ENCODE measurements around the gene PGA3. TPM values are rescaled to one million over a fixed set of nuclear protein-coding genes. Genes with fewer than 3 reads are reported as not detected.

Gene PGA3
- total RNA-seq, 2 donors from 2014 or later = 0.77 TPM; not detected in 1

- no peak overlapping the region for H3K4me3 ChIP-seq
- intact Hi-C loops (cut with DNase I) = no loop called here
- H3K4me1 ChIP-seq (replicated peaks) = no peaks in the 10 kb centered on the region
- no peak for DNase-seq (ENCODE audit: low spot score)
- H3K27ac ChIP-seq = no peak overlapping the region
- H3K36me3 ChIP-seq = no peaks in the 10 kb centered on the region
- H3K9me3 ChIP-seq = no peaks in the 10 kb centered on the region
- no peaks in the 10 kb centered on the region for H3K27me3 ChIP-seq (replicated peaks; ENCODE audit: insufficient read depth)
- TF ChIP-seq POLR2AphosphoS5 (IDR thresholded peaks at IDR 0.05) = no peak
- no peak for TF ChIP-seq CTCF (IDR thresholded peaks at IDR 0.05)
- TF ChIP-seq POLR2A (IDR thresholded peaks at IDR 0.05) = no peak
- WGBS = 30% methylated on average over 12 of the region's 12 CpGs
Measured at GRCh38 chr11:61193596-61193995, 9.7 kb upstream of the PGA3 start.

GRCh38 chr11:61194169-61194671 lies 9.1 kb upstream of the PGA3 start:
- Histone ChIP-seq H3K27me3 (replicated peaks; ENCODE audit: insufficient read depth) (no peaks in the 10 kb centered on the region), H3K4me3 (no peak overlapping the region), H3K36me3 (no peaks in the 10 kb centered on the region), H3K27ac (no peak overlapping the region), H3K9me3 (no peaks in the 10 kb centered on the region), H3K4me1 (replicated peaks) (no peaks in the 10 kb centered on the region)
- no peak for TF ChIP-seq POLR2A (IDR thresholded peaks at IDR 0.05)
- no peak for TF ChIP-seq POLR2AphosphoS5 (IDR thresholded peaks at IDR 0.05)
- DNase-seq (ENCODE audit: low spot score) = no peak
- WGBS = 66% methylated on average over 12 of the region's 12 CpGs
- intact Hi-C loops (cut with DNase I) = no loop called here

- H3K9me3 ChIP-seq = no peaks in the 10 kb centered on the region
- intact Hi-C loops (cut with DNase I) = no loop called here
- H3K36me3 ChIP-seq = no peaks in the 10 kb centered on the region
- no peaks in the 10 kb centered on the region for H3K27me3 ChIP-seq (replicated peaks; ENCODE audit: insufficient read depth)
- no peak for DNase-seq (ENCODE audit: low spot score)
- no peak overlapping the region for H3K27ac ChIP-seq
- no peaks in the 10 kb centered on the region for H3K4me1 ChIP-seq (replicated peaks)
- 76% methylated on average over 7 of the region's 7 CpGs for WGBS
- no peak for TF ChIP-seq POLR2A (IDR thresholded peaks at IDR 0.05)
- no peak for TF ChIP-seq CTCF (IDR thresholded peaks at IDR 0.05)
- H3K4me3 ChIP-seq = no peak overlapping the region
Measured at GRCh38 chr11:61194981-61195695, 8.2 kb upstream of the PGA3 start.

GRCh38 chr11:61195719-61196118 lies 7.6 kb upstream of the PGA3 start:
- TF ChIP-seq POLR2AphosphoS5 (IDR thresholded peaks at IDR 0.05) = no peak
- TF ChIP-seq POLR2A (IDR thresholded peaks at IDR 0.05) = no peak
- no peak for TF ChIP-seq CTCF (IDR thresholded peaks at IDR 0.05)
- Histone ChIP-seq H3K27ac (no peak overlapping the region), H3K4me1 (replicated peaks) (no peaks in the 10 kb centered on the region), H3K9me3 (no peaks in the 10 kb centered on the region), H3K36me3 (no peaks in the 10 kb centered on the region), H3K4me3 (no peak overlapping the region), H3K27me3 (replicated peaks; ENCODE audit: insufficient read depth) (no peaks in the 10 kb centered on the region)
- intact Hi-C loops (cut with DNase I) = no loop called here
- 79% methylated on average over 7 of the region's 7 CpGs for WGBS
- no peak for DNase-seq (ENCODE audit: low spot score)

GRCh38 chr11:61198361-61198760 lies 5.0 kb upstream of the PGA3 start:
- intact Hi-C loops (cut with DNase I) = no loop called here
- H3K4me3 ChIP-seq = no peak overlapping the region
- 50% methylated on average over 6 of the region's 6 CpGs for WGBS
- H3K36me3 ChIP-seq = no peaks in the 10 kb centered on the region
- TF ChIP-seq CTCF (IDR thresholded peaks at IDR 0.05) (no peak), POLR2A (IDR thresholded peaks at IDR 0.05) (no peak), POLR2AphosphoS5 (IDR thresholded peaks at IDR 0.05) (no peak)
- H3K4me1 ChIP-seq (replicated peaks) = no peaks in the 10 kb centered on the region
- H3K27me3 ChIP-seq (replicated peaks; ENCODE audit: insufficient read depth) = no peaks in the 10 kb centered on the region
- no peaks in the 10 kb centered on the region for H3K9me3 ChIP-seq
- DNase-seq (ENCODE audit: low spot score) = no peak
- H3K27ac ChIP-seq = no peak overlapping the region

All from prostate gland (tissue), 2 donors.